Stimulated activated CD4-positive, alpha-beta T cell treated with anti-CD3 and anti-CD28 coated beads, Interleukin-4, amount 100 ng/mL, for 4 hours (primary cell): ENCODE measurements around the gene FAT1.
"Not testable (repeated sequence)": the region's sequence is repeated elsewhere in the genome, so short reads cannot be mapped to it uniquely, and the experiment has no call there.

Experiments
- DNase-seq, 2 experiments: peaks; one replicate each; pipeline ENCODE4 v3.0.0-alpha.2; 2020

The FAT1 gene

GRCh38 chr4:186695392-186695791, 28.3 kb downstream of the FAT1 start:
- no peak for DNase-seq

- no peak for DNase-seq
Observed at GRCh38 chr4:186693894-186694293, 29.8 kb downstream of the FAT1 start.

- no peak for DNase-seq
Observed at GRCh38 chr4:186693159-186693815, 30.4 kb downstream of the FAT1 start.

GRCh38 chr4:186691396-186691795, 32.3 kb downstream of the FAT1 start:
- no peak for DNase-seq

- no peak for DNase-seq
Observed at GRCh38 chr4:186689476-186689875, 34.2 kb downstream of the FAT1 start.

- DNase-seq, result no peak
Observed at GRCh38 chr4:186688150-186688943, 35.3 kb downstream of the FAT1 start.

DNA sequence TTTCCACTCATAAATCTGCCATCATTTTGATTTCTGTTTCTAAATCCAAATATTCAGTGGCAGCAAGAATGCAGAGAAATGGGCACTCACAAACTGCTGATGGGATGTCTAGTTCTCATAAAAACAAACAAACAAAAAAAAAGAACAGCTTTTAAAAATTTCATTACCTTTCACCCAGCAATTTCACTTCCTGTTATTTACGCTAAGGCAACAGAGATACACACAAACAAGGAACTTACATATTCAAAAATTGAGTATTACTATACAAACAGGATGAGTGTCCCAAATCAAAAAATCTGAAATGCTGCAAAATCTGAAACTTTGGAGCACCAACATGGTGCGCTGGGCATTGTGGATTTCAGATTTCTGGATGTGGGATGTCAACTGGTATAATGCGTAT, 36.4 kb downstream of the FAT1 start:
- DNase-seq, result no peak

- DNase-seq, result no peak
Observed at GRCh38 chr4:186685767-186686183, 37.9 kb downstream of the FAT1 start.

- DNase-seq, result no peak
Observed at GRCh38 chr4:186684889-186685309, 38.8 kb downstream of the FAT1 start.

- no peak for DNase-seq
Observed at GRCh38 chr4:186684220-186684619, 39.4 kb downstream of the FAT1 start.

DNA sequence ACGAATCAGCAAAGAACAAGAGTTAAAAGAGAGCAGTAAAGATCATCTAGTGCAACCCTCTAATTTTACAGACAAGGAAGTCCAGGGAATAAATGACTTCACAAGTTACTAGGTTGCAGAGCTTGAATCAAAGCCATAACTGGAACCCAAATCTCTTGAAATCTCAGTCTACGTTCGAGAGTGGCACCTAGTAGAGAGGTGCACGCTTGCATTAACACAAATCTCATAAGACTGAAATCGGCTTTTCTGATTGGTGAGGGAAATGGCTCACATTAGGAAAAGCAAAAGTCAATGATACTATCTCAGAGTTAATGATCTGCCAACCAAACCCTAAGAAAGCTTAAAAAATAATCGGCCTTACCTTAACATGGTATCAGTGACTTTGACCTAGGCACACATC, 43.0 kb downstream of the FAT1 start:
- DNase-seq, result no peak

GRCh38 chr4:186676531-186677161, 47.0 kb downstream of the FAT1 start:
- no peak for DNase-seq

GRCh38 chr4:186669735-186670134, 53.9 kb downstream of the FAT1 start:
- no peak for DNase-seq

DNA sequence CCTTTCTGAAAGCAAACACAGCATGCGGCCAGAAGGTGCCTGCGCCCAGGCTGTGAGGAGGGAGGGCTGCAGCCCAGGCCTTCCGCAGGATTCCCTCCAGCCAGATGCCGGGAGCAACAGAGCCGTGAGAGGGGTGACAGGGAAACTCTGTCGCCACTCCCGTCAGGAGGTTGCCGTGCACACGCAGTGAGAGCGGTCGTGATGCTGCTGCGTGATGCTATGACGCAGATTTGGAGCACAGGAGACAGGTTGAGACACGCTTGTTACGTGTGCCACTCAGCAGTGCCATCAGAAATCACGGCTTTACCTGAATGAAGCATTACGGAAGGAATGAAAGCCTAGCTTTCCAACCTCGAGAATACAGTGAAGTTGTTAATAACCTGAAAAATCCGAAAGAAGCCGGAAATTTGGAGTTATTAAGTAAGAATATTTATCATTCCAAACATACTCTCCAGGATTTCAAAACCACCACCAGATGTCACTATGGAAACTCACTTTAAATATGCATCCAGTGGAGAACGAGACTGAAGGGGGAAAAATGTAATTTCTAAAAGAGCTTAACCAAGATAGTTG, 54.4 kb downstream of the FAT1 start:
- no peak for DNase-seq

DNA sequence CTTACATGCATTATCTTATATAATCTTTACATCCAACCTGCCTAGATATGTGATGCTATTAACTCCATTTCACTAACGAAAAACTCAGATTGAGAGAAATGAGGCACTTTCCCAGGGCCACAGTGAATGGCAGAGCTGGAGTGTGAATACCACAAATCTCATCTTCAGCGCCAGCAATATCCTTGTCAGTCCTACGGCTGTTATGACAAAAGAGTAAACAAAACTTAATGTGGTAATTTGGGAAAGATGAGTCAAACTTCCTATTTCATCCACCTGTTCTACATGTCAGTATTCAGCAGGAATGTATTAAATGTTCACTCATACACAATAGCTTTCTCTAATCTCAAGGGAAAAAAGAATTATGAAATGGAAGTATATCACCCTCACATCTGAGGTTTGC, 56.9 kb downstream of the FAT1 start:
- no peak for DNase-seq

GRCh38 chr4:186666252-186666651, 57.4 kb downstream of the FAT1 start:
- no peak for DNase-seq

GRCh38 chr4:186660403-186660802, 63.3 kb downstream of the FAT1 start:
- DNase-seq, result no peak

DNA sequence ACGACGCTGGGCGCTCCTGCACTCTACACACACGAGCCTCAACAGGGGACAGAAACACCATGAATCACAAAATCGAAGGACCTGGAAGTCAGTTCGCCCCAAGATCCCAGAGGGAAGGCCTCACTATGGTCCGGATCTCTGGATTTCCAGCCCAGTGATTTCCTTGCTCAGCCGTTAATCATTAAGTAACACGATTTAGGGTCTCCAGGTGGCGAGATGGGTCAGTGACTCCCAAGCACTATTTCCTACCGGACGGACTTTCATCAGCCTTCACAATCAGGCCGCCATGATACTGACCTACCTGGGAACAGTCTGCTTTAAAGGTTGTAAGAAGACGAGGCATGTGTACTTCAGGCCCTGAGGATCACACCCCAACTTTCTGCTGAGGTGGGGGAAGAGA, 63.7 kb downstream of the FAT1 start:
- DNase-seq, result no peak

DNA sequence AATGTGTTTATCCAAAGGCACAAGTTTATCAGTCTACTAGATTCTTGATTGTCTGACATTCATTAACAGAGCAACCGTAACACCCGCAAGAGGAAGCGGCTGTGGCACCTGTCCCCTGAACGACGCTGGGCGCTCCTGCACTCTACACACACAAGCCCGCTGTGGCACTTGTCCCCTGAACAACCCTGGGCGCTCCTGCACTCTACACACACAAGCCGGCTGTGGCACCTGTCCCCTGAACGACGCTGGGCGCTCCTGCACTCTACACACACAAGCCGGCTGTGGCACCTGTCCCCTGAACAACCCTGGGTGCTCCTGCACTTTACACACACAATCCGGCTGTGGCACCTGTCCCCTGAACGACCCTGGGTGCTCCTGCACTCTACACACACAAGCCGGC, 64.2 kb downstream of the FAT1 start:
- DNase-seq, result not testable (repeated sequence)

GRCh38 chr4:186658657-186659056, 65.0 kb downstream of the FAT1 start:
- no peak for DNase-seq

DNA sequence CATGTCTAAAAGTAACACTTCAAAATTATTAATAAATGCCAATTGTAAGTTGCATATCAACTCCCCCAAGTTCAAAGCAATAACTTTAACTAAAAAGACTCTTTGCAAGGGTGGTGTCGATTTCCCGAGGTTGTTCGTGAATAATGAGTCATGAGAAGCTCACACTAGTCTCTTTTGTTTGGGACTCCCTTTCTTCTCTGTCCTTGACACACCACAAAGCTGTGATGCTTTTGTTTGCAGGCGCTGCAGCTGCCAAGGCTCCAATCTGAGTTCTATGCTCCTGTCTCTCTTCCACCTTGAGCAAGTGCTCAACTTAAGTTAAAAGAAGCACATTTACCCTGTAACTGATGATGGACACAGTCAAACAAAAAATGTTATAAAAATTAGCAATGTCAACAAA, 65.9 kb downstream of the FAT1 start:
- DNase-seq, result no peak

- no peak for DNase-seq
Observed at GRCh38 chr4:186653969-186654368, 69.7 kb downstream of the FAT1 start.

GRCh38 chr4:186651624-186652023, 72.0 kb downstream of the FAT1 start:
- no peak for DNase-seq

- DNase-seq, result no peak
Observed at GRCh38 chr4:186651181-186651603, 72.5 kb downstream of the FAT1 start.
